Endothelial cell of hepatic sinusoid (primary cell): ENCODE data around the gene APOC4.
"Not testable (repeated sequence)": the region's sequence is repeated elsewhere in the genome, so short reads cannot be mapped to it uniquely, and the experiment has no call there.

Source experiments
- in situ Hi-C: cut with HindIII; loops from 2 replicates; pipeline ENCODE4 v1.10.0; 2017; ENCODE audit warnings: low sequenced_read_pairs

APOC4 gene

GRCh38 chr19:44913512-44914432 lies 28.3 kb upstream of the APOC4 start:
- in situ Hi-C loops: loop anchor here (10.0 kb wide), 1 partner anchor 61 kb away; no protein-coding TSS in a partner anchor

DNA sequence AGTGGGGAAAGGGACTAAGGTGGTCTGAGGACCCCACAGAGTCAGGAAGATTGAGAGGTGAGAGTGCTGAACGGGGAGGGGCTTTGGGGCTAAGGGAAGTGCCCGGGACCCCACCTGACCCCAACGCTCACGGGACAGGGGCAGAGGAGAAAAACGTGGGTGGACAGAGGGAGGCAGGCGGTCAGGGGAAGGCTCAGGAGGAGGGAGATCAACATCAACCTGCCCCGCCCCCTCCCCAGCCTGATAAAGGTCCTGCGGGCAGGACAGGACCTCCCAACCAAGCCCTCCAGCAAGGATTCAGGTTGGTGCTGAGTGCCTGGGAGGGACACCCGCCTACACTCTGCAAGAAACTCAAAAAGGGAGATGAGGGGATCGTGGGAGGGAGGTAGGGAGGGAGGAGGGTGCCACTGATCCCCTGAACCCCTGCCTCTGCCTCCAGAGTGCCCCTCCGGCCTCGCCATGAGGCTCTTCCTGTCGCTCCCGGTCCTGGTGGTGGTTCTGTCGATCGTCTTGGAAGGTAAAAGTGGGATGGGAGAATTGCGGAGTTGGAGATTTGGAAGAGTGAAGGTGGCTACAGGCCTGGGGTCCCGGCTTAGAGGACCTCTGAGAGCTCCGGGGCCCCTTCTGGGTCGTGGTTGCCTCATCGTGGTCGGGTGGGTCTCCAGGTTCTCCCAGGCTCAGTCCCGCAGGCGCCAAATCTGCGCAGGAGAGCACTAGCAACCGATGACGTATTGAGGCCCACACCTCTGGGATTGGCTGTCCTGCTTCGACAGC lies 27.4 kb upstream of the APOC4 start, which contains the start of gene APOC1:
APOC1 (plus strand) TSS at position 176 of the 774 bp plus-strand sequence; CDS start at position 460, 284 bp downstream.
- in situ Hi-C loops: loop anchor here (10.0 kb wide), 1 partner anchor 60 kb away; no protein-coding TSS in a partner anchor

DNA sequence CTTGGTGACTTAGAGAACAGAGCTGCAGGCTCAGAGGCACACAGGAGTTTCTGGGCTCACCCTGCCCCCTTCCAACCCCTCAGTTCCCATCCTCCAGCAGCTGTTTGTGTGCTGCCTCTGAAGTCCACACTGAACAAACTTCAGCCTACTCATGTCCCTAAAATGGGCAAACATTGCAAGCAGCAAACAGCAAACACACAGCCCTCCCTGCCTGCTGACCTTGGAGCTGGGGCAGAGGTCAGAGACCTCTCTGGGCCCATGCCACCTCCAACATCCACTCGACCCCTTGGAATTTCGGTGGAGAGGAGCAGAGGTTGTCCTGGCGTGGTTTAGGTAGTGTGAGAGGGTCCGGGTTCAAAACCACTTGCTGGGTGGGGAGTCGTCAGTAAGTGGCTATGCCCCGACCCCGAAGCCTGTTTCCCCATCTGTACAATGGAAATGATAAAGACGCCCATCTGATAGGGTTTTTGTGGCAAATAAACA lies 17.8 kb upstream of the APOC4 start:
- in situ Hi-C loops: no loop called here

GRCh38 chr19:44925114-44925891 lies 16.7 kb upstream of the APOC4 start:
- in situ Hi-C loops: no loop called here

- in situ Hi-C loops: not testable (repeated sequence)
Measured at GRCh38 chr19:44926245-44927077, 15.6 kb upstream of the APOC4 start.

GRCh38 chr19:44927746-44928145 lies 14.3 kb upstream of the APOC4 start:
- in situ Hi-C loops: no loop called here

GRCh38 chr19:44930088-44930487 lies 11.9 kb upstream of the APOC4 start:
- in situ Hi-C loops: no loop called here

GRCh38 chr19:44931541-44931940 lies 10.5 kb upstream of the APOC4 start:
- in situ Hi-C loops: no loop called here

DNA sequence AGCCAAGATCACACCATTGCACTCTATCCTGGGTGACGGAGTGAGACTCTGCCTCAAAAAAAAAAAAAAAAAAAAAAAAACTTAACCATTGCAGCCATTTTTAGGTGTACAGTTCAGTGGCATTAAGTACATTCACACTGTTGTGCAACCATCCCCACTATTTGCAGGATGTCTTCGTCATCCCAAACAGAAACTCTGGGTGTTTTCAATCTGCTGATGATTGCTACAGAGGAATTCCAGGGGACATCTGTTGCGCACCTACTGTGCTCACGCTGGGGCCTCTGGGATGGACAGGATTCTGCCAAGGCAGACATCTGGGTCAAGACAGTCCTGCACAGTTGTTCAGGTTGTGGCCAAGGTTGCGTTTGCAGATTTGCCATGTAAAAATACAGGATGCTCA lies 2.4 kb upstream of the APOC4 start:
- in situ Hi-C loops: no loop called here

DNA sequence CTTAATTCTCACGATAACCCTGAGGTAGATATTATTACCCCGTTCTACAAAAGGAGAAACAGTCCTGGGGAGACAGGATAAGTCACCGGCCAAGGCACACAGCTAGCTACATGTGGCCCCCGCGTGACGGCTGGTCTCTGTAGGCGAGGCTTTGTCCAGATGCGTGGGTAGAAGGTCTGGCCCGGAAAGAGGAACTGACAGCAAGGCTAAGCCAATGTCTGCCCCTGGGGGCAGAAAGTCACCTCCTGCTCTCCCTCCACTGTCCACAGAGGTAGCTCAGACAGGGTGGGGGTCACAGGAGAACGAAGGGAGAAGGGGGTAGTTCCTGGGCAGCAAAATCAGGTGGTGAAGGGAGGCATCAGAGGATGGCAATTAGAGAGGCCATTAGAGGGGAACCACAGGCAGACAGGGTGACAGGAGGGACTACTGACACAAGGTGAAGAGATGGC lies 1.8 kb downstream of the APOC4 start:
- in situ Hi-C loops: no loop called here

DNA sequence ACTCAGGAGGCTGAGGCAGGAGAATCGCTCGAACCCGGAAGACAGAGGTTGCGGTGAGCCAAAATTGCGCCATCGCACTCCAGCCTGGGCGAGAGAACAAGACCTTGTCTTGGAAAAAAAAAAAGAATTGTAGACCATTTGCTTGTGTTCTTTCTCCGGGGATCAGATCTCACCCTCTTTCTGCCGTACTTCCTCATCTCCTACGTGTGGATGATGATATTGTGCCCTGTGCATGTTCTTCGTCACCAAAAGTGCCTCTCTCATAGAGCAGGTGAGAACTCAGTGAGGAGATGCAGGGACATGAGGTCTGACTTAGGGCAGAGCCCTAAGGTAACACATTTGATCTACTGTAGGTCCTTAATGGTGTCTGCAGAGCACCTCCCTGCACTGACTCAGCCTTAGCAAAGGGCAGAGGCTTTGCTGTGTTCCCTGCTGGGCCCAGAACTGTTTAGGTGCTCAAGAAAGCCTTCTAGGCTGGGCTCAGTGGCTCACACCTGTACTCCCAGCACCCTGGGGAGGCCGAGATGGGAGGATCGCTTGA lies 5.1 kb downstream of the APOC4 start:
- in situ Hi-C loops: no loop called here

DNA sequence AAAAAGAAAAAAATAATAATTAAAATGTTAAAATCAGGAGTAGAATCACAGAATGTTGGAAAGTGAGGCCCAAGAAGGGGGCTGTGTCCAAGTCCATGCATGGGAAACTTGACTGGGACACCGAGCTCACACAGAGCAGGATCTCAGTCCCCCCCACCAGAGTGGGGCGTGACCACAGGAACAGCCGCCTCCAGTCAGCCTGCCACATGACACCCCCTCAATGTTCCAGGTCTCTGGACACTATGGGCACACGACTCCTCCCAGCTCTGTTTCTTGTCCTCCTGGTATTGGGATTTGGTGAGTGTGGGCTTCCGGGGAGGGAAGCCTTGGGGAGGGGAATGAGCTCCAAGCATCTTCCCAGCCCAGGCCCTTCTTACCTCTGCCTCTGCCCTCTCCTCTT lies 6.2 kb downstream of the APOC4 start:
- in situ Hi-C loops: no loop called here

DNA sequence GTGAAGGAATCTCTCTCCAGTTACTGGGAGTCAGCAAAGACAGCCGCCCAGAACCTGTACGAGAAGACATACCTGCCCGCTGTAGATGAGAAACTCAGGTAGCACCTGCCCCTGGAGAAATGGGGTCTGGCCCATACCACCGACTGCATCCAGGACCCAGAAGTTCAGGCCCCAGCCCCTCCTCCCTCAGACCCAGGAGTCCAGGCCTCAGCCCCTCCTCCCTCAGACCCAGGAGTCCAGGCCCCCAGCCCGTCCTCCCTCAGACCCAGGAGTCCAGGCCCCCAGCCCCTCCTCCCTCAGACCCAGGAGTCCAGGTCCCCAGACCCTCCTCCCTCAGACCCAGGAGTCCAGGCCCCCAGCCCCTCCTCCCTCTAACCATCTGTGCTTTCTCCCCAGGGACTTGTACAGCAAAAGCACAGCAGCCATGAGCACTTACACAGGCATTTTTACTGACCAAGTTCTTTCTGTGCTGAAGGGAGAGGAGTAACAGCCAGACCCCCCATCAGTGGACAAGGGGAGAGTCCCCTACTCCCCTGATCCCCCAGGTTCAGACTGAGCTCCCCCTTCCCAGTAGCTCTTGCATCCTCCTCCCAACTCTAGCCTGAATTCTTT lies 6.8 kb downstream of the APOC4 start:
- in situ Hi-C loops: no loop called here

- in situ Hi-C loops: no loop called here
Measured at GRCh38 chr19:44949550-44949949, 7.5 kb downstream of the APOC4 start.

- in situ Hi-C loops: loop anchor here (5.0 to 10.0 kb wide), 4 partner anchors 54 to 283 kb away; partner anchors contain the start of gene BCAM
Measured at GRCh38 chr19:44951179-44952159, 9.4 kb downstream of the APOC4 start.

DNA sequence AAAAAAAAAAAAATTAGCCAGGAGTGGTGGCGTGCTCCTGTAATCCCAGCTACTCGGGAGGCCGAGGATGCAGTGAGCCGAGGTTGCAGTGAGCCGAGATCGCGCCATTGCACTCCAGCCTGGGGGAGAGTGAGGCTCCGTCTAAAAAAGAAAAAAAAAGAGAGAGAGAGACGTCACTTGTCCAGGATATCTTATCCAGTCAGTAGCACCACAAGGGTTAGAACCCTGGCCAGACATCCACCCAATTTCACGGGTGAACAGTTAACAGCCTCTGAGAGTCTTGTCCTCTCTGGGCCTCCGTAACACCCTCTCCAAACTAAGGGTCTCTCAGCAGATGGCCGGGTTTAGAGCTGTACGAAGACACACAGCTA lies 12.2 kb downstream of the APOC4 start:
- in situ Hi-C loops: loop anchor here (5.0 to 10.0 kb wide), 4 partner anchors 57 to 281 kb away; partner anchors contain the start of gene BCAM

DNA sequence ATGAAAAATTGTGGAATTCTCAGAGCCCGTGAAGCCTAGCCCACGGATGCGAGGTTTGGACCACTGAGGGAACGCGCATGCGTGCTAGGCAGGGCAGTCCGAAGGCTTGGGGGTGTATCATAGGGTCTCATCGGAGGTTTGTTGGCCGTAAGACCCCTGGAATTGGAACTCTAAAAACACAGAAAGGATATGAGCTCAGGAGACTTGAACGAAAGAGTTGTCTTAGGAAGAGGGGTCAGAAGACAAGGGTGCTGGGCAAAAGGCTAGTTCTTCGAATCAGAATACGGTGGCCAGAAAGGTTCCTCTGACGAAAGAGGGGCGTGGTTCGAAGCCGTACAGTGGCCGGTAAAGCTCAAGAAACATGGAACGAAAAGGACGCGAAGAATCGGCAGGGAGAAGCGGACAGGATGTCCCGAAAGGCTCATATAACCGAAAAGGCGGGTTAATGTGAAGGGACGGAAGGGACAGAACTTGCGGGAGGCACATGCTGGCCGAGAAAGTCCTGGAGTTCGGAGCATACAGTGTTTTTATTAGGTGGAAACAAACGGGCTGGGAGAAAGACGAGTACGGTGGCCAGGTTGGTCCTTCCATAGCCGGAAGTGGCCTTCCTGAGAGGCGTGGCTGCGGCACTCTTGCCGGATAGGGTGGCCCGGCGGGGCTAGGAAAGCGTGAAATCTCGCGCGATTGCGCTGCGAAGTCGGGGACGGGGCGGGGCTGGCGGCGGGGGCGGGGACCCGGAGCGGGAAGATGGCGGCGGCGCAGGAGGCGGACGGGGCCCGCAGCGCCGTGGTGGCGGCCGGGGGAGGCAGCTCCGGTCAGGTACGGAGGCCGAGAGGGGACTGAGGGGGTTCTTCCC lies 12.8 kb downstream of the APOC4 start, which contains the start of gene CLPTM1:
CLPTM1 (plus strand) TSS at position 732 of the 856 bp plus-strand sequence; CDS start at position 748, 16 bp downstream.
- in situ Hi-C loops: loop anchor here (5.0 to 10.0 kb wide), 4 partner anchors 58 to 280 kb away; partner anchors contain the start of gene BCAM
